ENCODE results near the gene ATG5. TPM values are rescaled to one million over a fixed set of nuclear protein-coding genes. Genes with fewer than 3 reads are reported as not detected.

ATG5 gene
- total RNA-seq, 3 donors from 2014 or later, result 39.4 to 51.6 (median 43.0) TPM

GRCh38 chr6:106159531-106159940, 166.0 kb downstream of the ATG5 start:
- intact Hi-C loops (cut with DNase I, micrococcal nuclease), result no loop called here
- Histone ChIP-seq H3K4me1 (ENCODE audit: low read depth) (no peaks in the 10 kb centered on the region), H3K9me3 (no peaks in the 10 kb centered on the region), H3K36me3 (ENCODE audit: low read depth) (no peaks in the 10 kb centered on the region), H3K4me3 (no peak overlapping the region)
- DNase-seq, result no peak
- no peak for TF ChIP-seq CTCF (IDR thresholded peaks at IDR 0.05)
- ATAC-seq, result peak; percentile 14

- no peak for TF ChIP-seq CTCF (IDR thresholded peaks at IDR 0.05)
- no peak for ATAC-seq
Observed at GRCh38 chr6:106158816-106159215, 166.7 kb downstream of the ATG5 start.

GRCh38 chr6:106156863-106157262, 168.7 kb downstream of the ATG5 start:
- no peaks in the 10 kb centered on the region for H3K9me3 ChIP-seq
- TF ChIP-seq CTCF (IDR thresholded peaks at IDR 0.05), result no peak
- ATAC-seq (peak; percentile 59), DNase-seq (no peak)
- intact Hi-C loops (cut with DNase I, micrococcal nuclease), result no loop called here
- H3K4me1 ChIP-seq (ENCODE audit: low read depth), result no peaks in the 10 kb centered on the region
- H3K4me3 ChIP-seq, result no peak overlapping the region
- H3K36me3 ChIP-seq (ENCODE audit: low read depth), result no peaks in the 10 kb centered on the region

More at GRCh38 chr6:106158816-106159215, 166.7 kb downstream of the ATG5 start:
- Histone ChIP-seq H3K4me3 (no peak overlapping the region), H3K36me3 (ENCODE audit: low read depth) (no peaks in the 10 kb centered on the region), H3K4me1 (ENCODE audit: low read depth) (no peaks in the 10 kb centered on the region), H3K9me3 (no peaks in the 10 kb centered on the region)
- intact Hi-C loops (cut with DNase I, micrococcal nuclease), result no loop called here
- DNase-seq, result no peak

- ATAC-seq (no peak), DNase-seq (no peak)
- no peak for TF ChIP-seq CTCF (IDR thresholded peaks at IDR 0.05)
- no peaks in the 10 kb centered on the region for H3K4me1 ChIP-seq (ENCODE audit: low read depth)
- no peak overlapping the region for H3K4me3 ChIP-seq
- intact Hi-C loops (cut with DNase I, micrococcal nuclease), result no loop called here
- no peaks in the 10 kb centered on the region for H3K36me3 ChIP-seq (ENCODE audit: low read depth)
- H3K9me3 ChIP-seq, result no peaks in the 10 kb centered on the region
Observed at GRCh38 chr6:106156413-106156812, 169.1 kb downstream of the ATG5 start.

GRCh38 chr6:106155219-106155830, 170.2 kb downstream of the ATG5 start:
- no peaks in the 10 kb centered on the region for H3K9me3 ChIP-seq
- DNase-seq (no peak), ATAC-seq (no peak)
- intact Hi-C loops (cut with DNase I, micrococcal nuclease), result no loop called here
- H3K4me1 ChIP-seq (ENCODE audit: low read depth), result no peaks in the 10 kb centered on the region
- H3K36me3 ChIP-seq (ENCODE audit: low read depth), result no peaks in the 10 kb centered on the region
- no peak for TF ChIP-seq CTCF (IDR thresholded peaks at IDR 0.05)
- H3K4me3 ChIP-seq, result no peak overlapping the region

- DNase-seq (no peak), ATAC-seq (no peak)
- no peak overlapping the region for H3K4me3 ChIP-seq
- no peaks in the 10 kb centered on the region for H3K9me3 ChIP-seq
- intact Hi-C loops (cut with DNase I, micrococcal nuclease), result no loop called here
- TF ChIP-seq CTCF (IDR thresholded peaks at IDR 0.05), result no peak
- H3K36me3 ChIP-seq (ENCODE audit: low read depth), result no peaks in the 10 kb centered on the region
- no peaks in the 10 kb centered on the region for H3K4me1 ChIP-seq (ENCODE audit: low read depth)
Observed at GRCh38 chr6:106154326-106154725, 171.2 kb downstream of the ATG5 start.

All from mucosa of descending colon (tissue), 3 donors.